Measurements from ENCODE around the gene SPOCK1.

SPOCK1 gene

DNA sequence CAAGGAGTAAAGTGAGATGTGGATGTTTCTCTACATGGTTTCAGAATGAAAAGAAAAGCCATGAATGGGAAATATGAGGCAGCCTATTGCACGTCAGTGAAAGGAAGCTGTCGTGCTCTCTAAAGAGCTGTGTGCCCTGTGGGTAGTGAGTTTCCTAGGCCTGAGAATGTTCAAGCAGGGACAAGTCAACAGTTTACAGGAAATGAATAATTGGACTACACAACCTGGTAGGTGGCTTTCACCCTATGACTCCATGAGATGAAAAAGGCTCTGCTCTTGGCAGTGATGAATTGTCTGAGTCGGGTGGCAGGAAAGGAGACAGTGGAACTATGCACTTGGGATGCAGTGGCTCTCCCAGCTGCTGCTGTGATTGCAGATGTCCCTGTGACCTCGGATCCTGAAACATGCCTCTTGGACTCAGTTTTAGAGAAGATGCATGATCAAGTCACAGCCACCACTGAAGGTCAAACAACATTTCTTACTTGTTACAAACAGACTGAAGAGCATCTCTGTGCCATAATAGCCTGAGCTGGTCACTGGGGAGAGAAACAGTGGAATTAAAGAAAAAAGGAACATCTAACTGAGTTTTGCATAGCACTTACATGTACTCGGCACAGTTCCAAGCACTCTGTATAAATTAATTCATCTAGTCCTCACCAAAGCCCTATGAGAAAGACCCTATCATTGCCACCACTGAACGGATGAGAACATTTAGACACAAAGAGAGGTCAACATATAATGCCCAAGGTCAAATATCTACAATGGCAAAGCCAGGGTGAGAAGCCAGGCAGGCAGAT lies 293.7 kb downstream of the SPOCK1 start:
- intact Hi-C loops (cut with DNase I): no loop called here
- DNase-seq: no peak

DNA sequence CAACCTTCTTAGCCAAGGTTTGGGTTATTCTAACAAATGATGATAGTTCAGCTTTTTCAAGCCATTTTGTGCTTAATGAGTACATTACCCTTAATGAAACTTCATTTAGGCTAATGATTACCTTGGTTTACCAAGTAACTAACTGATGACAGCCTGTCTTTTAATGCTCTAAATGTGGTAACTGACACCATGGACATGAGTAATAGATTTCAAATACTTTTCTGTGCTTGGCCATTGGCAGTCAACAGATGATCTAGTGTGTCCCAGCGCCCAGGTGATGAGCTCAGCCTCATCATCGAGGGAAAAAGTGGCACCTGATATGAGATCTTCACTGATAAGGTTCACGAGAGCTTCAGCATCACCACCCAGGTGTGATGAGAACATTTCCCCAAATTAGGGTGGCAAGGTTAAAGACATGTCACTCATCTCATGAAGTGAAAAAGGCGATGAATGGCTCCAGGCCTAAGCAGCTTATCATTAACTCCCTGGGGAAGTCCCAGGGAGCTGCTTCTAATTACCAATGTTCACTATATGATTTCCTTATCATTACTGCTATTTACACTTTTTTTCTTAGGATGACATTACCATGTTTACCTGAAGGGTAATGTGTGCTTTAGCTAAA lies 296.0 kb downstream of the SPOCK1 start:
- no peak for DNase-seq
- intact Hi-C loops (cut with DNase I): no loop called here

DNA sequence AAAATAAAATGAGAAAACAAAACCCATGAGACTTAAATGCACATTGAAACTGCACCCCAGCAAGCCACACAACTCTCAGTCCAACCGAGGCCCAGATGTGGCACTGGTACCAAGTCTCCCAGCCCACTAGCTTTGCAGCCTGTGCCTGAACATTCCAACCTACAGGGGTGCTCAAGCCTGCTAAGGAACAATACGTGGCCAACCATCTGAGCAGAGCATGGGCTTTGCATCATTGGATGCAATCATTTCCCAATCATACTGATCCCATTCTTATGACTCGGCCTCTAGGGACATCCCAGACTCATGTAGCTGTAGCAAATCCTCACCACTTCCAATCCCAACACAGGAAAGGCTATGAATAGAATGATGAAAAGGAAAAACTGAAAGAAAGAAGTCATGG lies 297.2 kb downstream of the SPOCK1 start:
- intact Hi-C loops (cut with DNase I): no loop called here
- DNase-seq: no peak

DNA sequence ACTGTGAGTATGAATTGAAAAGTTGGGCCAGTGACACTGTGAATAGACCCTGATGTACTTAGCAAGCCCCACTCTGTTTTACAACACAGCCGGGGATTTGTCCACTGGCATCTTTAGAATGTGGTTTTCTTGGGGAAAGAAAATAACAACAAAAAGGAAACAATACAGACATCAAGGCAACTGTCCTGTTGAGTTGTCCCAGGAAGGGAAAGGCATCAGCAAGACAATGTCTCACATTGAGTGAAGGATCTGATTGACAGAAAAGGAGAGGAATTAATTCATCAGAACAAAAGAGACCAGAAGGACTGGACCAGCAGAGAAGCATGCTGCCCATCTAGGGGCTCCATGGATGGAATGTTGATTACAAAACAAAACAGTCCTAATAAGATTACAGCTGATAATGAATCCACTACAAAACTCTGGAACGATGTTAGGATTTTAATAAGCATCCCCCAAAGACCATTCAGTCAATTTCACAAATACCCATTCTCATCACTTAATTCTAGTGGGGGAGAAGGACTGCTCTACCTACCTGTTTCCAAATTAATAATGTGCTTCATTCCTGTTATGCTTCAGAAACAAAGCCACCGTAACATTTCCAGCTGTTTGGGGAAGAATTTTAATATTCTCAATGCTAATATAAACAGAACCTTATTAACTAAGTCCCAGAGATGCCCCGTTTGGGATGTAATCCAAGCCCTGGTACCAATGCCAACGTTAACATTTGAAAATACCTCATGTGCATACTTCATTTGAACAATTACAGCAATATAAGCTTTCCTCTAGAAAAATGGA lies 298.0 kb downstream of the SPOCK1 start:
- intact Hi-C loops (cut with DNase I): no loop called here
- no peak for DNase-seq

DNA sequence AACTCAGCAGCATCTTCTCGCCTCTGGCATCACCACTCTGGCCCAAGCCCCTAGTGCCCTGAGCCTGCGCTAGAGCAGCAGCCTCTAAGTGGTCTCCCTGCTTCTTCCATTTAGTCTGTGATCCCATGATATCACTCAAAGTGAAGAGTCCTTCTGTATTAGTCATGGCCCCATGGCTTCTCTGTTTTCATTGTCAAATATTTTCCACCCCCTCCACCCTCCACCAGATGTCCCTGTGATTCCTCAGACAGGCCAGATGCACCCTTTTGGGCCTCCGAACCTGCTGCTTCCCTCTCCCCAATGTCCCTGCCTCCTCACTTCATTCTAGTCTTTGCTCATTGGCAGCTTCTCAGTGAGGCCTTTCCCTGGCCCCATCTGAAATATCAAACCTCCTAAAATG lies 299.2 kb downstream of the SPOCK1 start:
- no peak for DNase-seq
- intact Hi-C loops (cut with DNase I): no loop called here

DNA sequence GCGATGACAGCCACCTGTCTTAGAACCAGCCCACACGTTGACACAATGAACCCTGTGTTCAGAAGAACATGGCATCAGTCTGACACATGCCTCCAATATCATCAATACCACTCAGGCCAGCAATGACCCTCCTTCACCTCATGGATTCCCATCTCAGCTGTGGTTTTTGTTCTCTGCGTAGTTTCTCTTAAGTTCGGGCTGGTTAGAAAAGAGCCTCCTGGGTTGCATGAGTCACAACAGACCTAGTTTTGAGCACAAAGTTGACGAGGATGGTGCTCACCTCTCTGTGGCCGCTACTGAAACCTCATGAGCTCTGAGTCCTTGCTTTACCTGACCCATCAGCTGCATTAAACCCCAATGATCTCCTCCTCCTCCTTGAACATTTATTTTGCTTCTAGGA lies 299.9 kb downstream of the SPOCK1 start:
- intact Hi-C loops (cut with DNase I): no loop called here
- DNase-seq: peak in 1 of 42 donors; percentile 26

DNA sequence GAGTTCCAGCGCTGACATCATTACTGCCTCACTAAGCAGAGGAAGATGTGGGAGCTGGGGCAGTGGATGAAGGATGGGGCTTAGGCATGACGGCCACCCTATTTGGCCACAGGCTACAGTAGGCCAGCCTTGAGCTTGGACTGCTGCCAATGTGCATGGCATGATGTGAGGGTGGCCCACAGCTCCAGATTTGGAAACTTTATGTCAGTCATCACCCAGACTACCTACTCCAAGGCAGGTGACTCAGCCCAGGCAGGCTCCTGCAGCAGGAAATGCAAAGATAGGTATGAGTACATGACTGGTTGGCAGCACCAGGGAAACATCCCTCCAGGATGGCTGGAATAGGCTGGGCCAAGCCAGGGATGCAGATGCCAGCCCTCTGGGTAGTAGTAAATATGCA lies 303.6 kb downstream of the SPOCK1 start:
- intact Hi-C loops (cut with DNase I): no loop called here
- DNase-seq: peak in 41 of 42 donors; percentile 15 to 92 (median 62)

DNA sequence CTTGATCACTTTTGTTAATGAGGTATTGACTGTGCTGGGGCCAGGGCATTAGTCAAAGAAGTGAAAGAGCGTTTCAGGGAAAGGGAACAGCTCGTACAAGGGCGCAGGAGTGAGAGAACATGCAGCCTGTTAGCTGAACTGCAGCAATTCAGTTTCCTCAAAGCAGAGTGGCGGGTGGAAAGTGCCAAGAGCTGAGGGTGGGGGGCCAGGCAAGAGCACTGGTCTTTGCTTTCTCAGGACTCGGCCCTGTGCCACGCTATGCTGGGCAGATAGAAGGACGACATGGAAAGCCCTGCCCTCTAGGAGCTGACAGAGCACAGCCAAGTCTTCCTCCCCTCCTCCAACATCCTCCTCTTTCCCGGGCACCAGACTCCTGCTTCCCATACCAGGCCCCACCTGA lies 304.8 kb downstream of the SPOCK1 start:
- intact Hi-C loops (cut with DNase I): no loop called here
- peak in 7 of 42 donors; percentile 12 to 46 (median 19) for DNase-seq

DNA sequence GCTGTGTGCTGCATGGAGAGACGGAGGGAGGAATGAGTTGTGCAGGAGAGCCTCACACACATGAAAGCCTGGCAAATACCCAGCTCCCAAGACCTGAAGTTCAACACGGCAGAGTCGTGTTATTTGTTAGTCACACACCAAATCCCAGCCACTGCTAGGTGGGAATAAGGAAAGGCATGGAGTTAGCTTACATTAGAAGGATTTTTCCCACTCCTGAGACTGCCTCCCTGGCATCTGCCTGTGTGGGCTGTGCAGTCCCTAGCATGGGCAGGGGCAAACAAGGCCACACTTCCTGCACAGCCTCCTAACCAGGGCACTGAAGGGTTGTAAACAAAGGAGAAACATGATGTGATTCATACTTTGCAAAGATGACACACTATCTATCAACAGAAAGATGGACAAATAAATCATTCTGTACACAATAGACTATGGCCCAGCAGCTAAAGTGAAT lies 306.8 kb downstream of the SPOCK1 start:
- intact Hi-C loops (cut with DNase I): no loop called here
- DNase-seq: no peak

DNA sequence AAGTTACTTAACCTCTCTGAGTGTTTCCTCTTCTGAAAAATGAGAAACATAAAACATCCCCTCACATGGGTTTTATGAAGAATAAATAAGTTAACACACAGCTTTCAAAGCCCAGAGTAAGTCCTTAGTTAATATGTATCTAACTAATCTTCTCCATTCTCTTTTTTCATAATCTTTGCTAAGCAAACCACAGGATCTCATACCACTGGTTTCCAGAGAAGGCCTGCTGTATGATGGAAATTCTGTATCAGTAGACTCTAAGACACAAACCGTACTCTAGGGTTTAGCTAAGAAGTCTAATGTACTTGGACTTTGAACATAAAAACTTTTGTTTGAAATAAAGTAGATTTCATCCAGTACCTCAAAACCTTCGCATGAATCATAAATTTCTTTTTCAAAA lies 307.9 kb downstream of the SPOCK1 start:
- intact Hi-C loops (cut with DNase I): no loop called here
- DNase-seq: no peak

DNA sequence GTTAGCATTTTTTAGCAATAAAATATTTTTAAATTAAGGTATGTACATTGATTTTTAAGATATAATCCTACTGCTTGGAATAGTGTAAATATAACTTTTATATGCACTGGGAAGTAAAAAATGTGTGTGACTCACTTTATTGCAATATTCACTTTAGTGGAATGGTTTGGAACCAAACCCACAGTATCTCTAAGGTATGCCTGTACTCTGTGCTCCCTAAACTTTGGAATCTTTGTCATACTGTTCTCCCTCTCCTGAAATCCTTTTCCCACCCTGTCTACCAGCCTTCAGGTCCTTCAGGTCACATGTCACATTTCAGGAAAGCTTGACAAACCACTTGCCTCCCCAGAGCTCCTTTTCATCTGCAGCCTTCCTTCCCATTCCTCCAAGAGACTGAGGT lies 308.7 kb downstream of the SPOCK1 start:
- intact Hi-C loops (cut with DNase I): no loop called here
- no peak for DNase-seq

DNA sequence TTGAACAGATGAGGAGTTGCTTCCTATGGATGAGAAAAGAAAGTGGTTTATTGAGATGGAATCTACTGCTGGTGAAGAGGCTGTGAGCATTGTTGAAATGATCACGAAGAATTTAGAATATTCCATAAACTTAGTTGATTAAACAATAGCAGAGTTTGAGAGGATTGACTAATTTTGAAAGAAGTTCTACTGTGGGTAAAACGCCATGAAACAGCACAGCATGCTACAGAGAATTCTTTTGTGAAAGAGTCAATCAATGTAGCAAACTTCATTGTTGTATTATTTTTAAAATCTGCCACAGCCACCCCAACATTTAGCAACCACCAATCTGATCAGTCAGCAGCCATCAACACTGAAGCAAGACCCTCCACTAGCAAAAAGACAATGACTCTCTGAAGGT lies 309.1 kb downstream of the SPOCK1 start:
- no peak for DNase-seq
- intact Hi-C loops (cut with DNase I): no loop called here

DNA sequence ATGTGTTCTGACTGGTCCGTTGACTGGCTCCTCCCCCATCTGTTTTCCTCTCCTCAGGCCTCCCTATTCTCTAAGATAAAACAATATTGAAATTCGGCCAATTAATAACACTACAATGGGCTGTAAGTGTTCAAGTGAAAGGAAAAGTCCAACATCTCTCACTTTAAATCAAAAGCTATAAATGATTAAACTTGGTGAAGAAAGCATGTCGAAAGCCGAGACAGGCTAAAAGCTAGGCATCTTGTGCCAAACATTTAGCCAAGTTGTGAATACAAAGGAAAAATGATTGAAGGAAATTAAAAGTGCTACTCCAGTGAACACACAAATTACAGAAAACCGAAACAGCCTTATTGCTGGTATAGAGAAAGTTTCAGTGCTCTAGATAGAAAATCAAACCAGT lies 310.6 kb downstream of the SPOCK1 start:
- peak in 1 of 42 donors; percentile 18 for DNase-seq
- intact Hi-C loops (cut with DNase I): no loop called here

DNA sequence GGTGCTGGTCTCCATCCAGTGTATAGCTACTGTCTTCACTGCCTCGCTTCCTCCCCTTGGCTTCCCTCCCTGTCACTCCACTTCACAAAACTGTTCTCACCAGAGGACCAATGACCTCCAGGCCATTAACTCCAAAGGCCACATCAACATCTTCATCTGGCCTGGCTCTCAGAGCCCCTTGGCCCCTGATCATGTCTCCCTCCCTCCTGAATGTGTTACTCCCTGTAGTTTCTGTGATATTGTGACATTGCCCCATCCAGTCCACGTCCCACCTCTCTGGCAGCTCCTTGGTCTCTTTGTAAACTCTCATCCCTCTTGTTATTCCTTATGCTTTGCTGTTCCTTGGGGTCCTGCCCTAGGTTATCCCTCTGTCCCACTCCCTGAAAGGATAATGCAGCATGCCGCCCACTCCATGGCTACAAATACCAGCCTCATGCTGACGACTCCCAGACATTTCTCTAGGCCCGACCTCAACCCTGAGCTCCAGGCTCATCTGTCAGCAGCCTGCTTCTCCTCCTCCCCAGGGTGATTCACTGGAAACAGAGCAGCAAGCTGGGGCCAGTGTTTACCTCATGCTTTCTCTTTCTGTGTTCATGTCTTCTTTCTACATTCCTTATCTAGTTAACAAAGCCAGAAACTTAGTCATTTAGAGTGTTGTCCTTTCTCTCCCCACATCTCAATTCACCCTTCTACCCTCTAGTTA lies 312.2 kb downstream of the SPOCK1 start:
- intact Hi-C loops (cut with DNase I): no loop called here
- no peak for DNase-seq

DNA sequence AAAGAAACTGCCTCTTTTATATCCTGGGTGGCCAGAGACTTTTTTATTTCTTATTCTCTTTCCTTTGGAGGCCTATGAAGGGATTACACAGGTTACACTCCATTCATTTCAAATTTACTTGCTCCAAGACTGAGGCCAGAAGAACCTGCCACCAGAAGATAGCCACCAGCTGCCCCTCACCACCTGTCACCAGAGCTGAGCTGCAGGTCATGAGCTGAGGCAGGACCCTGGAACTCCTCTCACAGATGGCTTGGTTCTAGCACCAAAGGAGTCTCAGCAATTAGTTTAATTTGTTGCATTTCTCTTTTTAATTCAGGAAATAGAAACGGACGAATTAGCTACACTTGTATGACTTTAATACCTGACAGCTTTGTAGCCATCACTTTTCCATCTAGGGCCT lies 313.9 kb downstream of the SPOCK1 start:
- DNase-seq: no peak
- intact Hi-C loops (cut with DNase I): no loop called here

DNA sequence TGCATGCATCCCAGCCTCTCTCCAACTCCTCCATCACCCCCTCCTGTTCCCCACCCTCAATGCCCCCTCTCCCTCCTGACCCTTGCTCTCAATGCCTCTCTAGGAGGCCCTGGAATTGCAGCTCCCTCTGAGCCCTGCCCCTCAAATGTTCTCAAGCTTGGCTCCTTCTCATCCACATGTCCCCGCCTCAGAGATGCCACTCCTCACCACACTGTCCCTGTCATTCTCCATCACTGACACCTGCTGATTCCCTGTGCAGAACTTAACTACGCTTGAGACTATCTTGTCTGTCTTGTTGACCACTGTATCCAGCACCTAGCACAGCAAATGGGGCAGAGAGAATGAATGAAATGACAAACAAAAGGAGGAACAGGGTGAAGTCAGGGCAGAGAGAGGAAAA lies 314.4 kb downstream of the SPOCK1 start:
- no peak for DNase-seq
- intact Hi-C loops (cut with DNase I): no loop called here

DNA sequence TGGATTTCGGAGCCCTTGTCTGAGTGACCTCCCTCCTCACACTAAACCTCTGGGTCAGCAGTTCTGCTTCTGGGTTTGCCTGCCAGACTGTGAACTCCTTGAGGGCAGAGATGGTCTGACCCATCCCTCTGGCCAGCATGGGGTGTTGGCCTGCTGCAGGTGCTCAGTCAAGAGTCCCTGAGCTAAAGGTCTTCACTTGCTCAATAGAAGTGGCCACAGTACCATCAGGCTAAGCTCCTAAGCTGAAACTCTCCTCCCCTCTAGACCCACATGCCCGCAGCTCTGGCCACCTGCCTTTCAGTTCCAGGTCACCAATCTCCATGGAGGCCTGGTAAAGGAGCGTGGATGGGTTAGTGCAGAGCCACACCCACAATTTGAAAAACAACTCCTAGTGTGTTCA lies 316.6 kb downstream of the SPOCK1 start:
- DNase-seq: no peak
- intact Hi-C loops (cut with DNase I): no loop called here

DNA sequence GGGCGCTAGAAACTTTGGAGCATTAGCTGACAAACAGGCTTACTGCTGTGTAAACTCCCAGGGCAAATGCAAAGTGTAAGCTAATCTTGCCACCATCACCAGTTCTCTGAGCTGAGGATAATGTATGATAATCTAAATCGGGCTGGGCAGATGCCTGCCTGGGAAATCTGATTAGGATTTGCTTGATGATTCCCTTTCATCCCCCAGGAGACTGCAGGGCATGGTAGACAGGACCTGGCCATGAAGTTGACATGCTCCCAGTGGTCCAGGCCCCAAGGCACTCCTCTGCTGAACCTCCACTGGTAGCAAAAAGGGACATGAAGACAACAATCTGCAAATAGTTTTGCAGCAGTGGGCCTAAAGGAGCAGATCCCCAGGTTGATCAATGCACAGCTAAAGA lies 317.5 kb downstream of the SPOCK1 start:
- no peak for DNase-seq

DNA sequence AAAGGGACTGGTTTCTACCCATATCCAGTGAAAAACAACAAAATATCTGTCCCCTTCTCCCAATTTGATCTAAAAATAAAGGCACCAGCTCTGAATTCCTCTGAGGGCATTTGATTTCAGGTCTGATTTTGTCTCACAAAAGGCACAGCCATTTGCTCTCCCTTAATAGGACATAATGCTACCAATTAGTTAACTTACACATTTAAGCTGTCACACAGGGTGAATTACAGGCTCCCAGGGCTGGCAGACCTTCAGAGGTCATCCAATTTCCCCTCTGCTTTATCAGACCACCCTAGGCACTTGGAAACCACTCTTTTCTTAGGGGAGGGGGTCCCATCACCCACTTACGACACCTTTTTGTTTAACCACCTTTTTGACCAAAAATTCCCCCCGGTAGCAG lies 319.9 kb downstream of the SPOCK1 start:
- no peak for DNase-seq
- intact Hi-C loops (cut with DNase I): no loop called here

More for the DNA sequence above, 317.5 kb downstream of the SPOCK1 start:
- intact Hi-C loops (cut with DNase I): no loop called here

DNA sequence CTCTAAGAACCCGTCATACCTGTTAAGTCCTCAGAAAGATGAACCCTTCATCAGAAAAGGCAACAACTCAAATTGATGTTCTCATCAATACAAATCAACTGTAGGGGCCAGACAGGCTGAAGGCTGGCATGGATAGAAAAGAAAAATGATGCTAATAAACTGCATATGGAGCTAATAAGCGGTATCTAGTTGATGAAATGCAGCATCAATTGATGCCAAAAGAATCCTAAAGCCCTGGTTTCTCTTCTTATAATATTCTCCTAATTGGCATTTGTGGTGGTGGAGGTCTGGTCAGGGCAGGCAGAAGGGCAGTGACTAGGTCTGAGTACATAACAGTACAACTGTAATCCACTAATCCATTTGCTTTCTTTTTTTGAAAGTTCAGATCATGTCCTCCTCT lies 322.5 kb downstream of the SPOCK1 start:
- DNase-seq: no peak
- intact Hi-C loops (cut with DNase I): no loop called here

Data from head of caudate nucleus (tissue), 42 donors.